Measurements from ENCODE around the gene BAX.
A peak's percentile ranks its signal among the peaks of the same experiment; 100 is the strongest.

BAX gene

DNA sequence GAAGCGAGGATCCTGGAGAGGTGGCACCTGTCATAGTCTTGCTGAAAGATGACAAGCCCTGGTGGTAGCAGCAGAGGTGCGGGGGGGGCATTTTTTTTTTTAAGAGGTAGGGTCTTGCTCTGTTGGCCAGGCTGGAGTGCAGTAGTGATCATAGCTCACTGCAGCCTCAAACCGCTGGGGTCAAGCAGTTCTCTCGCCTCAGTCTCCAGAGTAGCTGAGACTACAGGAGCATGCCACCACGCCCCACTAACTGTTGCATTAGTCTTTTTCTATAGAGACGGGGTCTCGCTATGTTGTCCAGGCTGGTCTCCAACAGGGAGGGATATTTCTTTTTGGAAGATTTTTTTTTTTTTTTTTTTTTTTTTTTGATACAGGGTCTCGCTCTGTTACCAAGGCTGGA lies 3.3 kb downstream of the BAX start:
- TF ChIP-seq ZFX (IDR thresholded peaks at IDR 0.05) = no peak
- TF ChIP-seq, protein P1, sequence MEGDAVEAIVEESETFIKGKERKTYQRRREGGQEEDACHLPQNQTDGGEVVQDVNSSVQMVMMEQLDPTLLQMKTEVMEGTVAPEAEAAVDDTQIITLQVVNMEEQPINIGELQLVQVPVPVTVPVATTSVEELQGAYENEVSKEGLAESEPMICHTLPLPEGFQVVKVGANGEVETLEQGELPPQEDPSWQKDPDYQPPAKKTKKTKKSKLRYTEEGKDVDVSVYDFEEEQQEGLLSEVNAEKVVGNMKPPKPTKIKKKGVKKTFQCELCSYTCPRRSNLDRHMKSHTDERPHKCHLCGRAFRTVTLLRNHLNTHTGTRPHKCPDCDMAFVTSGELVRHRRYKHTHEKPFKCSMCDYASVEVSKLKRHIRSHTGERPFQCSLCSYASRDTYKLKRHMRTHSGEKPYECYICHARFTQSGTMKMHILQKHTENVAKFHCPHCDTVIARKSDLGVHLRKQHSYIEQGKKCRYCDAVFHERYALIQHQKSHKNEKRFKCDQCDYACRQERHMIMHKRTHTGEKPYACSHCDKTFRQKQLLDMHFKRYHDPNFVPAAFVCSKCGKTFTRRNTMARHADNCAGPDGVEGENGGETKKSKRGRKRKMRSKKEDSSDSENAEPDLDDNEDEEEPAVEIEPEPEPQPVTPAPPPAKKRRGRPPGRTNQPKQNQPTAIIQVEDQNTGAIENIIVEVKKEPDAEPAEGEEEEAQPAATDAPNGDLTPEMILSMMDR (conservative IDR thresholded peaks at IDR 0.05) = no peak
- H3K27ac ChIP-seq = no peak overlapping the region

DNA sequence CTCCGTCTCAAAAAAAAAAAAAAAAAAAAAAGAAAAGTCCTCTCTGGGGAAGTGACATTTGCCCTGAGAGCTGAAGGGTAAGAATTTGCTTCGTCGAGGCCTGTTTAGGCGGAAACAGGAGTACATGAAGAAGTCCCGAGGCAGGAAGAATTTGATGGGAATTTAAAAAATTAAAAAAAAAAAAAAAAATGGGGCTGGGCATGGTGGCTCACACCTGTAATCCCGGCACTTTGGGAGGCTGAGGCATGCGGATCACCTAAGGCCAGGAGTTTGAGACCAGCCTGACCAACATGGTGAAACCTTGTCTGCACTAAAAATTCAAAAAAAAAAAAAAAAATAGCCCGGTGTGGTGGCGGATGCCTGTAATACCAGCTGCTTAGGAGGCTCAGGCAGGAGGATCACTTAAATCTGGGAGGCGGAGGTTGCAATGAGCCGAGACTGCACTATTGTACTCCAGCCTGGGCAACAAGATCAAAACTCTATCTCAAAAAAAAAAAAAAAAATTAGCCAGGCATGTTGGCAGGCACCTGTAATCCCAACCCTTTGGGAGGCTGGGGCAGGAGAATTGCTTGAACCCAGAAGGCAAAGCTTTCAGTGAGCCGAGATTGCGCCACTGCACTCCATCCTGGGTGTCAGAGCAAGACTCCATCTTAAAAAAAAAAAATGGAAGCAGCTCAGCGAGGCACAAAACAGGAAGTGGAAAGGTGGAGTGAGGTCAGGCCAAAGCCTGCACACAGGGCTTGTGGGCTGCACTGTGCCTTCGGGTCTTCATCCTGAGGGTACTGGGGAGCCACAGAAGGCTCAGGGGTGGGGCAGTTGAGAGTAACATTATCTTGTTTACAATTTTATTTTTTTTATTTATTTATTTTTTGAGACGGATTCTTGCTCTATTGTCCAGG lies 4.9 kb downstream of the BAX start:
- H3K27ac ChIP-seq = no peak overlapping the region
- TF ChIP-seq ZFX (IDR thresholded peaks at IDR 0.05) = no peak

DNA sequence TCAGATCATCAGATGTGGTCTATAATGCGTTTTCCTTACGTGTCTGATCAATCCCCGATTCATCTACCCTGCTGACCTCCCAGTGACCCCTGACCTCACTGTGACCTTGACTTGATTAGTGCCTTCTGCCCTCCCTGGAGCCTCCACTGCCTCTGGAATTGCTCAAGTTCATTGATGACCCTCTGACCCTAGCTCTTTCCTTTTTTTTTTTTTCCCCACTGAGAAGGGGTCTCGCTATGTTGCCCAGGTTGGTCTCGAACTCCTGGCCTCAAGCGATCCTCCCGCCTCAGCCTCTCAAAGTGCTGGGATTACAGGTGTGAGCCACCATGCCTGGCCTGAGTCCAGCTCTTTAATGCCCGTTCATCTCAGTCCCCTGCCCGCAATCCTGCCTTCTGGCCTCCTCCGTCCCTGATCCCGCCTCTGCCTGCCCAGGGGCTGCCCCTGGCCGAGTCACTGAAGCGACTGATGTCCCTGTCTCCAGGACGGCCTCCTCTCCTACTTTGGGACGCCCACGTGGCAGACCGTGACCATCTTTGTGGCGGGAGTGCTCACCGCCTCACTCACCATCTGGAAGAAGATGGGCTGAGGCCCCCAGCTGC lies 6.5 kb downstream of the BAX start:
- no peak overlapping the region for H3K27ac ChIP-seq
- no peak for TF ChIP-seq ZFX (IDR thresholded peaks at IDR 0.05)
- TF ChIP-seq, protein P1 (conservative IDR thresholded peaks at IDR 0.05) = no peak

DNA sequence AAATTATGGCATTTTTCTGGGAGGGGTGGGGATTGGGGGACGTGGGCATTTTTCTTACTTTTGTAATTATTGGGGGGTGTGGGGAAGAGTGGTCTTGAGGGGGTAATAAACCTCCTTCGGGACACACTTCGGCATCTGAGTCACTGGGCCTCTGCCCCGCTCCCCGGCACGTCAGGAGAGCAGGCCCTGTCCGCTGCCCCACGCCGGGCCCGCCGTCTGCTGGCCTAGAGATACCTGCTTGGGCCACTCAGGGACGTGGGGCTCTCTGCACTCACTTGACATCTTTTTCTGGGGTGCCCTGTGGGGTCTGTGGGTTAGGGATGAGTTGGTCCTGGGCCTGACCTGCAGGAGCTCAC lies 7.0 kb downstream of the BAX start:
- TF ChIP-seq ZFX (IDR thresholded peaks at IDR 0.05) = no peak
- TF ChIP-seq, protein P1 (conservative IDR thresholded peaks at IDR 0.05) = no peak
- no peak overlapping the region for H3K27ac ChIP-seq

DNA sequence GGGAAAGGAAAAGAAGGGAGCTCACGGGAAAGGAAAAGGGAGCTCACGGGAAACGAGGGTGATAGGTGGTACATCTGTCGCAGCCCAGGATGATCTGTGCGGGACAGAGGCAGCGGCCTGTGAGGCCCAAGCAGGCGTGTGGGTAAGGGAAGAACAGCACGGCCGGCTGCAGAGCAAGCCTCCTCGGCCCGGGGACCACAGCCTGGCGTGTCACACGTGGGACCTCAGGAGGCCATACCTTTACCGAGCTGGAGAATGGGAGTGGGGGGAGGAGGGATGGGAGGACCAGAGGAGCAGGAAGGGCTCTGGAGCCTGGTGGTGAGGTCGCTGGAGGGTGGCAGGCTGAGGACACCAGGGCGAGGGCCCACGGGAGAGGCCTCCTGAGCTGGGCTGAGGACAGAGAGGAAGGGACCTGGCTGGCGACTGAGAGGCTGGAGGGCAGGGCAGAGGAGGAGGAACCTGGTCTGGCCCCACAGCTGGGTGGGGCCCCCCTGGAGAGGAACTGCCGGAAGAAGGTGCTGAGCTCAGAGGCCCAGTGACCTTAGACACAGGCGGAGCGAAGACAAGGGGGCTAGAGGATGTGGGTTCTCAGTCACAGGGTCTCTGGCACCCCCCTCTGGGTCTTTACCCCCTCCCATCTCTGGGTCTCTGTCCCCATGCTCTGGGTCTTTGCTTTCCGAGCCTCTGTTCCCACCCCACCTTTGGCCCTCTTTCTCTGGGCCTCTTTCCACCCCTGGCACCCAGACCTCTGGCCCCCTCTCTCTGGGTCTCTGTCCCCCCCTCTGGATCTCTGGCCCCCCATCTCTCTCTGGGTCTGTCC lies 7.6 kb downstream of the BAX start:
- no peak overlapping the region for H3K27ac ChIP-seq
- TF ChIP-seq, protein P1 (conservative IDR thresholded peaks at IDR 0.05) = no peak
- TF ChIP-seq ZFX (IDR thresholded peaks at IDR 0.05) = no peak

DNA sequence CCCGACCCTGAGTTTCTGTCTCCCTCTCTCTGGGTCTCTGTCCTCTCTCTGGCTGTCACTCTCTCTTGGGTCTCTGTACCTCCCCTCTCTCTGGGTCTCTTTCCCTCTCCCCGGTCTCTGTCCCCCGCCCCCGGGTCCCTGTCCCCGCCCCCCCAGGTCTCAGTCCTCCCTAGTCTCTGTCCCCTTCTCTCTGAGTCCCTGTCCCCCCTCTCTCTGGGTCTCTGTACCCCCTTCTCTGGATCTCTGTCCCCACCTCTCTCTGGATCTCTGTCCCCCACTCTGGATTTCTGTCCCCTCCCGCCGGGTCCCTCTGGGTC lies 8.1 kb downstream of the BAX start:
- no peak for TF ChIP-seq ZFX (IDR thresholded peaks at IDR 0.05)
- TF ChIP-seq, protein P1 (conservative IDR thresholded peaks at IDR 0.05) = no peak
- no peak overlapping the region for H3K27ac ChIP-seq

DNA sequence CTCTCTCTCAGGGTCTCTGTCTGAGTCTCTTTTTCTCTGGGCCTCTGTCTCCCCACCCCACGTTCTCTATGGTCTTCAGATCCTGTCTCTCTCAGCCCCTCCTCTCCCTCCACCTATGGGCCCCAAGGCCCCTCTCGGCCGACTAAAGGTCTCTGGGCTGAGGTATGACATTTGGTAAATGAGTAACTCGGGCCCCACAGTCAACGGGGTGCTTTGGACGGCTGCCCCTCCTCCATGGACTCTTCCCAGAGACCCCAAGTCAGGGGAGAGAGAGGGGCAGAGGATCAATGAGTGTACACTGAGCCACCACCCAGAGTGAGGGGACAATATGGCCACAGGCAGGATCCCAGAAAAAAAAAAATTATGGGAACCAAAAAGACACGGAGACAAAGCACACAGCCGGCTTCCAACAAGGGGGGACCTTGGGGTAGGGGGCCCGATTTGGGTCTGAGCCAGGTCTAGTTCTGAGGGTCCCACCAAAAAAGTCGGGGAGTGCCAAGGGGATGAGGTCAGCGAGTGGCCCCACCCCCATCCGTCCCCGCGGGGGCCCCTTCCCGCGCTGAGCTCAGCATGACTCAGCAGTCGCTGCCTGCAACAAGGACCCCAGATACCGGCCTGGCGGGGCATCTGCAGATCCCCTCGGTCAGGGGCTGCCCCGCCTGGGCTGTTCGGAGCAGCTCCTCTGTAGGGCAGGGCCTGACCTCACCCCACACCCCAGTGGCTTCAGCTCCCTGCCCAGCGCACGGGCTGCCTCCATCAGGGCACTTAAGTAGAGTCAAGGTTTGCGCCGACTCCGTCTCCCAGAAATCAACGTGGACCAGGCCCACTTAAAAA lies 8.9 kb downstream of the BAX start:
- TF ChIP-seq, protein P1 (conservative IDR thresholded peaks at IDR 0.05) = no peak
- TF ChIP-seq ZFX (IDR thresholded peaks at IDR 0.05) = no peak
- H3K27ac ChIP-seq = peak overlapping the region; percentile 70

Data from C4-2B (cell line).